Liver (tissue), 3 donors: Measurements from ENCODE around the gene MACROD1.

ENCODE experiments used
- ATF3 ChIP-seq: IDR thresholded peaks from 2 replicates; pipeline ENCODE4 v1.6.1; 2016; ENCODE audit warnings: antibody characterized with exemption
- CTCF ChIP-seq: fragments of 150-350 bp; IDR thresholded peaks from 2 replicates; pipeline ENCODE4 v1.5.1; 2017; ENCODE audit warnings: improper control_type of control experiment, low read depth, low read length; ENCODE audit not compliant: missing input control
- JUND ChIP-seq, 2 donors: IDR thresholded peaks; 2 replicates each; pipeline ENCODE4 v1.6.1; 2016; ENCODE audit warnings: antibody characterized with exemption in 2 of 2
- MAX ChIP-seq: IDR thresholded peaks from 2 replicates; pipeline ENCODE4 v1.6.1; 2016; ENCODE audit warnings: antibody characterized with exemption
- SP1 ChIP-seq: IDR thresholded peaks from 2 replicates; pipeline ENCODE4 v1.6.1; 2018; ENCODE audit warnings: antibody characterized with exemption, mild to moderate bottlenecking
- donor health status: healthy.
- donor health status: healthy.

- TF ChIP-seq CTCF (no peak), JUND (IDR thresholded peaks at IDR 0.05) (no peak), SP1 (no peak), MAX (no peak), ATF3 (no peak)
Observed at GRCh38 chr11:64176751-64177150, 10.8 kb upstream of the MACROD1 start.
